ENCODE data around the gene HIGD2A.

- TF ChIP-seq MTA3 (CRISPR knock-in tag; IDR thresholded peaks at IDR 0.05), result no peak
- TF ChIP-seq MAFG (CRISPR knock-in tag; IDR thresholded peaks at IDR 0.05), result no peak
Measured at GRCh38 chr5:176426876-176427275, 38.3 kb downstream of the HIGD2A start.

Data from HepG2 (cell line).